Tibial nerve (tissue), 3 donors: Measurements from ENCODE around the gene ATP6V1F.

Source experiments
- CTCF ChIP-seq, 5 experiments: fragments of 200-600 bp in 3 of 5; fragments of 450-650 bp in 2 of 5; sonication (generic) in 3 of 5; IDR thresholded peaks; one replicate each; pipeline ENCODE4 v1.5.1; 2016 to 2019; ENCODE audit warnings: antibody characterized with exemption in 5 of 5, mild to moderate bottlenecking in 3 of 5, moderate library complexity in 2 of 5
- POLR2A ChIP-seq, 2 donors: fragments of 450-650 bp; IDR thresholded peaks; one replicate each; pipeline ENCODE4 v1.6.1; 2017; ENCODE audit warnings: antibody characterized with exemption in 2 of 2, mild to moderate bottlenecking in 2 of 2, moderate library complexity in 2 of 2

DNA sequence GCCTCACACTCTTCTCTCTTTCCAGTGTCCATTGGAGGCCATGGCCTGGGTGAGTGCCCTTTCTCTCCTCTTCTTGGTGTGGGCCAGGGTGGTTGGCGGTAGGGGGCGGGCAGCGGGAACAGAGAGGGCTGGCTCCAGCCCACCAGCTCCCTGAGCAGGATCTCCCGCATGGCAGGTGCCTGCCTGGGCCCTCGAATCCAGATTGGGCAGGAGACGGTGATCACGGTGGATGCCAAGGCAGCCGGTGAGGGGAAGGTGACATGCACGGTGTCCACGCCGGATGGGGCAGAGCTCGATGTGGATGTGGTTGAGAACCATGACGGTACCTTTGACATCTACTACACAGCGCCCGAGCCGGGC is 13.5 kb upstream of the ATP6V1F start:
- TF ChIP-seq CTCF (IDR thresholded peaks at IDR 0.05), result no peak
- no peak for TF ChIP-seq POLR2A (IDR thresholded peaks at IDR 0.05)
